ENCODE data around the gene CHST15. TPM values are rescaled to one million over a fixed set of nuclear protein-coding genes. Genes with fewer than 3 reads are reported as not detected.

The CHST15 gene
- total and polyA plus RNA-seq, 2 of the 13 experiments (the other 11 are each of a cell fraction or from before 2014, with no cell fraction given), result 1.4 to 94.7 TPM

DNA sequence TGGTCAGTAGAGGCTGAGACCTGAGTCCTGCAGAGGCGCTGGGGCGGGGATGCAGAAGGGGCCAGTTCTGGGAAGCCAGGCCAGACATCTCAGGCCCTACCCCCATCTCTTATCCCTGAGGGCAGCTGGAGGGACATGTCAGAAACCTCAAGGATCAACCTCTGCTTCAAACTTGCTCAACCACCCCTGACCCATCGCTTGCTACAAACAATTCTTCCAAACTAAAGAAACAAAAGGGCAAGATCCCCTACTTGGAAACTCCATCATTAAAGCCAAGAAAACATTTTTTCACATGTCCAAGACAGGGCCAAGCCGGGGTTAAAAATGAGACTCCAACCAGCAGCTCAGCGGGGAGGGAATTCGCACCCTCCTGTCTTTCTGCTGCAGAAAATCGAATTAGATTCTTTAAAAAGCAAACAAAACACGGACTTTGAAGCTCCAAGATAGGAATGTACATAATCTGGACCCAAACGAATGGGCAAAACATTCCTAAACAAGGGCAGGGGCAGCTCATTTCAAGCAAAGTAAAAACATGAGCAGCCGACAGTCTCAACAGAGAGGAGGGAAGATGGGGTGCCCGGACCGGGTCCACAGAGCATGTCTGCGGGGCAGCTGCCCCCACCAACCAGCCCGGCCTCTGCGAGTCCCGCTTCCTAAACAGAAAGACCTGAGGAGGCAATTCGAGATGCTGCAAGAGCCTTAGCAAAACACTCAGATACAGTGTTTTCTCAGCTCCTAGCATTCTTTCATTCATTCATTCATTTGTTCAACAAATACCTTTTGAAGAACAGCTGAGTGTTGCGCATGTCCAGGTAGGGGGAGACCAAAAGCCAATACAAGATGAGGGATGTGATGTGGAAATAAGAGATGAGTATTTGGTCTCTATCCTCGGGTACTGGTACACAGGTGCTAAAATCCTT, 44.8 kb downstream of the CHST15 start (continued):
- TF ChIP-seq RNF2 (conservative IDR thresholded peaks at IDR 0.05; ENCODE audit: low read depth), result no peak
- no peak for TF ChIP-seq ZNF83 (CRISPR knock-in tag; IDR thresholded peaks at IDR 0.05; ENCODE audit: borderline replicate concordance)
- TF ChIP-seq ZKSCAN5 (CRISPR knock-in tag; IDR thresholded peaks at IDR 0.05), result no peak
- TF ChIP-seq, protein P1, sequence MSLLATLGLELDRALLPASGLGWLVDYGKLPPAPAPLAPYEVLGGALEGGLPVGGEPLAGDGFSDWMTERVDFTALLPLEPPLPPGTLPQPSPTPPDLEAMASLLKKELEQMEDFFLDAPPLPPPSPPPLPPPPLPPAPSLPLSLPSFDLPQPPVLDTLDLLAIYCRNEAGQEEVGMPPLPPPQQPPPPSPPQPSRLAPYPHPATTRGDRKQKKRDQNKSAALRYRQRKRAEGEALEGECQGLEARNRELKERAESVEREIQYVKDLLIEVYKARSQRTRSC (CRISPR knock-in tag; IDR thresholded peaks at IDR 0.05; ENCODE audit: low read depth), result no peak
- no peak for TF ChIP-seq ZNF777 (CRISPR knock-in tag; IDR thresholded peaks at IDR 0.05)
- TF ChIP-seq KDM5B (CRISPR knock-in tag; IDR thresholded peaks at IDR 0.05; ENCODE audit: borderline replicate concordance), result no peak; the same call in 1 of the 2 replicates
- no peak for TF ChIP-seq ZNF468 (CRISPR knock-in tag; IDR thresholded peaks at IDR 0.05)
- TF ChIP-seq ZNF839 (CRISPR knock-in tag; IDR thresholded peaks at IDR 0.05; ENCODE audit: borderline replicate concordance), result no peak
- TF ChIP-seq BHLHE40 (IDR thresholded peaks at IDR 0.05; ENCODE audit: low read length), result no peak
- TF ChIP-seq, protein P2, sequence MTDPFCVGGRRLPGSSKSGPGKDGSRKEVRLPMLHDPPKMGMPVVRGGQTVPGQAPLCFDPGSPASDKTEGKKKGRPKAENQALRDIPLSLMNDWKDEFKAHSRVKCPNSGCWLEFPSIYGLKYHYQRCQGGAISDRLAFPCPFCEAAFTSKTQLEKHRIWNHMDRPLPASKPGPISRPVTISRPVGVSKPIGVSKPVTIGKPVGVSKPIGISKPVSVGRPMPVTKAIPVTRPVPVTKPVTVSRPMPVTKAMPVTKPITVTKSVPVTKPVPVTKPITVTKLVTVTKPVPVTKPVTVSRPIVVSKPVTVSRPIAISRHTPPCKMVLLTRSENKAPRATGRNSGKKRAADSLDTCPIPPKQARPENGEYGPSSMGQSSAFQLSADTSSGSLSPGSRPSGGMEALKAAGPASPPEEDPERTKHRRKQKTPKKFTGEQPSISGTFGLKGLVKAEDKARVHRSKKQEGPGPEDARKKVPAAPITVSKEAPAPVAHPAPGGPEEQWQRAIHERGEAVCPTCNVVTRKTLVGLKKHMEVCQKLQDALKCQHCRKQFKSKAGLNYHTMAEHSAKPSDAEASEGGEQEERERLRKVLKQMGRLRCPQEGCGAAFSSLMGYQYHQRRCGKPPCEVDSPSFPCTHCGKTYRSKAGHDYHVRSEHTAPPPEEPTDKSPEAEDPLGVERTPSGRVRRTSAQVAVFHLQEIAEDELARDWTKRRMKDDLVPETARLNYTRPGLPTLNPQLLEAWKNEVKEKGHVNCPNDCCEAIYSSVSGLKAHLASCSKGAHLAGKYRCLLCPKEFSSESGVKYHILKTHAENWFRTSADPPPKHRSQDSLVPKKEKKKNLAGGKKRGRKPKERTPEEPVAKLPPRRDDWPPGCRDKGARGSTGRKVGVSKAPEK (CRISPR knock-in tag; IDR thresholded peaks at IDR 0.05; ENCODE audit: borderline replicate concordance), result no peak
- no peak for TF ChIP-seq RELA (CRISPR knock-in tag; IDR thresholded peaks at IDR 0.05)
- TF ChIP-seq DMAP1 (CRISPR knock-in tag; IDR thresholded peaks at IDR 0.05), result no peak; the same call in 1 of the 2 replicates
- TF ChIP-seq ESRRA (CRISPR knock-in tag; IDR thresholded peaks at IDR 0.05; ENCODE audit: low read depth), result peak; percentile 58; the same call in 1 of the 2 replicates
- TF ChIP-seq CENPT (CRISPR knock-in tag; IDR thresholded peaks at IDR 0.05; ENCODE audit: low read depth), result no peak
- peak; percentile 81 for TF ChIP-seq ZNF205 (CRISPR knock-in tag; IDR thresholded peaks at IDR 0.05)
- TF ChIP-seq, protein P3, sequence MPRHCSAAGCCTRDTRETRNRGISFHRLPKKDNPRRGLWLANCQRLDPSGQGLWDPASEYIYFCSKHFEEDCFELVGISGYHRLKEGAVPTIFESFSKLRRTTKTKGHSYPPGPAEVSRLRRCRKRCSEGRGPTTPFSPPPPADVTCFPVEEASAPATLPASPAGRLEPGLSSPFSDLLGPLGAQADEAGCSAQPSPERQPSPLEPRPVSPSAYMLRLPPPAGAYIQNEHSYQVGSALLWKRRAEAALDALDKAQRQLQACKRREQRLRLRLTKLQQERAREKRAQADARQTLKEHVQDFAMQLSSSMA (CRISPR knock-in tag; IDR thresholded peaks at IDR 0.05), result no peak
- TF ChIP-seq, protein P4, sequence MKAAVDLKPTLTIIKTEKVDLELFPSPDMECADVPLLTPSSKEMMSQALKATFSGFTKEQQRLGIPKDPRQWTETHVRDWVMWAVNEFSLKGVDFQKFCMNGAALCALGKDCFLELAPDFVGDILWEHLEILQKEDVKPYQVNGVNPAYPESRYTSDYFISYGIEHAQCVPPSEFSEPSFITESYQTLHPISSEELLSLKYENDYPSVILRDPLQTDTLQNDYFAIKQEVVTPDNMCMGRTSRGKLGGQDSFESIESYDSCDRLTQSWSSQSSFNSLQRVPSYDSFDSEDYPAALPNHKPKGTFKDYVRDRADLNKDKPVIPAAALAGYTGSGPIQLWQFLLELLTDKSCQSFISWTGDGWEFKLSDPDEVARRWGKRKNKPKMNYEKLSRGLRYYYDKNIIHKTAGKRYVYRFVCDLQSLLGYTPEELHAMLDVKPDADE (CRISPR knock-in tag; IDR thresholded peaks at IDR 0.05), result no peak
- TF ChIP-seq ZSCAN30 (CRISPR knock-in tag; IDR thresholded peaks at IDR 0.05), result no peak
- TF ChIP-seq FOXM1 (CRISPR knock-in tag; IDR thresholded peaks at IDR 0.05), result no peak
- TF ChIP-seq ZNF263 (CRISPR knock-in tag; IDR thresholded peaks at IDR 0.05), result no peak; the same call in 1 of the 2 replicates
- no peak for TF ChIP-seq PHF8 (CRISPR knock-in tag; IDR thresholded peaks at IDR 0.05)
- no peak for TF ChIP-seq ZFP90 (CRISPR knock-in tag; IDR thresholded peaks at IDR 0.05; ENCODE audit: borderline replicate concordance)
- TF ChIP-seq HOXD1 (CRISPR knock-in tag; IDR thresholded peaks at IDR 0.05), result no peak
- TF ChIP-seq YY1 (IDR thresholded peaks at IDR 0.05; ENCODE audit: insufficient read depth, insufficient replicate concordance, low read depth, low read length), result peak; percentile 50
- no peak for TF ChIP-seq ATF1 (CRISPR knock-in tag; IDR thresholded peaks at IDR 0.05)
- TF ChIP-seq, protein P5, sequence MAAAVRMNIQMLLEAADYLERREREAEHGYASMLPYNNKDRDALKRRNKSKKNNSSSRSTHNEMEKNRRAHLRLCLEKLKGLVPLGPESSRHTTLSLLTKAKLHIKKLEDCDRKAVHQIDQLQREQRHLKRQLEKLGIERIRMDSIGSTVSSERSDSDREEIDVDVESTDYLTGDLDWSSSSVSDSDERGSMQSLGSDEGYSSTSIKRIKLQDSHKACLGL (CRISPR knock-in tag; IDR thresholded peaks at IDR 0.05), result no peak

All from HepG2 (cell line).